OCI-LY7 (cell line): ENCODE data around the gene LRRC63. TPM values are rescaled to one million over a fixed set of nuclear protein-coding genes. Genes with fewer than 3 reads are reported as not detected.

Experiments
- BruUV-seq: library from RNA; stranded (reverse); fragments of 400-500 nt; replicated peaks from 2 replicates; lab custom pipeline; 2021; lab: Mats Ljungman, UMichigan
- CTCF ChIA-PET: fragments of 300-600 bp; sonication (Branson Sonifier 250); formaldehyde crosslinking; loops from one replicate; lab custom pipeline; 2022; ENCODE audit warnings: antibody characterized with exemption; ENCODE audit not compliant: unreplicated experiment; lab: Charles Lee
- POLR2A ChIA-PET: fragments of 300-600 bp; sonication (Branson Sonifier 250); formaldehyde crosslinking; loops from one replicate; lab custom pipeline; 2022; ENCODE audit warnings: antibody characterized with exemption; lab: Charles Lee
- DNase-seq: peaks from one replicate; pipeline ENCODE4 v3.0.0-alpha.2; 2015; ENCODE audit warnings: low spot score
- H2AFZ ChIP-seq: fragments of 200-600 bp; sonication (generic), shearing (Covaris generic); 2 replicates; pipeline ENCODE4 v1.6.1; 2014; ENCODE audit warnings: mild to moderate bottlenecking, antibody characterized with exemption, low read length, moderate library complexity
- H3K27ac ChIP-seq: fragments of 200-600 bp; sonication (generic); 2 replicates; pipeline ENCODE4 v1.5.1; 2014; ENCODE audit warnings: mixed run types, low read depth, mild to moderate bottlenecking, moderate library complexity, low read length, inconsistent platforms; ENCODE audit not compliant: poor library complexity, severe bottlenecking
- H3K36me3 ChIP-seq: fragments of 200-600 bp; sonication (generic); 2 replicates; pipeline ENCODE4 v1.6.1; 2014; ENCODE audit warnings: mild to moderate bottlenecking, antibody characterized with exemption, low read length, moderate library complexity, mixed read lengths; ENCODE audit not compliant: insufficient read depth
- H3K4me1 ChIP-seq: fragments of 200-600 bp; sonication (generic); 2 replicates; pipeline ENCODE4 v1.5.1; 2014; ENCODE audit warnings: mild to moderate bottlenecking, low read length; ENCODE audit not compliant: insufficient read depth, poor library complexity, severe bottlenecking
- H3K4me2 ChIP-seq: fragments of 200-600 bp; sonication (generic); 2 replicates; pipeline ENCODE4 v1.6.1; 2014; ENCODE audit warnings: mild to moderate bottlenecking, low read length
- H3K4me3 ChIP-seq: fragments of 200-600 bp; sonication (generic); 2 replicates; pipeline ENCODE4 v1.5.1; 2014; ENCODE audit warnings: mild to moderate bottlenecking, low read depth, low read length; ENCODE audit not compliant: poor library complexity, severe bottlenecking
- H3K79me2 ChIP-seq: fragments of 200-600 bp; sonication (generic); 2 replicates; pipeline ENCODE4 v1.6.1; 2016; ENCODE audit warnings: low read depth, mild to moderate bottlenecking, low read length, moderate library complexity, mixed read lengths; ENCODE audit not compliant: insufficient read depth
- H3K9me2 ChIP-seq: fragments of 200-600 bp; sonication (generic); 2 replicates; pipeline ENCODE4 v1.6.1; 2016; ENCODE audit warnings: mild to moderate bottlenecking, low read length, mixed read lengths; ENCODE audit not compliant: insufficient read depth
- H3K9me3 ChIP-seq: fragments of 200-600 bp; sonication (generic); 2 replicates; pipeline ENCODE4 v1.6.1; 2014; ENCODE audit warnings: mild to moderate bottlenecking, mixed run types, low read length, mixed read lengths
- H4K20me1 ChIP-seq: fragments of 200-600 bp; sonication (generic); 2 replicates; pipeline ENCODE4 v1.6.1; 2014; ENCODE audit warnings: mild to moderate bottlenecking, antibody characterized with exemption, low read length, moderate library complexity, mixed read lengths; ENCODE audit not compliant: insufficient read depth
- CTCF ChIP-seq: fragments of 200-600 bp; sonication (generic); conservative IDR thresholded peaks from 2 replicates; pipeline ENCODE4 v1.5.1; 2014; ENCODE audit warnings: mild to moderate bottlenecking, antibody characterized with exemption, low read length, moderate library complexity, mixed read lengths
- EZH2phosphoT487 ChIP-seq: fragments of 200-600 bp; sonication (generic); IDR thresholded peaks from 2 replicates; pipeline ENCODE4 v1.6.1; 2018; ENCODE audit warnings: low read depth, borderline replicate concordance, mild to moderate bottlenecking, mixed run types, antibody characterized with exemption, low read length, moderate library complexity, mixed read lengths
- intact Hi-C: fragments of 100-400 bp; cut with micrococcal nuclease; formaldehyde crosslinking; loops from one replicate; pipeline ENCODE4 v1.10.0; 2022; ENCODE audit not compliant: unreplicated experiment
- total RNA-seq, 2 experiments: library from RNA; depleted of rRNA in 1 of 2; stranded (reverse); fragments of >200 nt in 1 of 2; shearing (Covaris generic) in 1 of 2; gene quantifications; 2 replicates each; pipeline ENCODE4 v1.2.3, GENCODE V29; 2014 to 2022

Gene LRRC63
- total RNA-seq, 2 experiments from 2014 or later, result not detected

- TF ChIP-seq CTCF, result peak; percentile 58; the same call in 1 of the 2 replicates
- TF ChIP-seq EZH2phosphoT487, result no peak
- Histone ChIP-seq H3K4me1 (no peaks in the 10 kb centered on the region), H3K79me2 (no peaks in the 10 kb centered on the region), H4K20me1 (no peaks in the 10 kb centered on the region), H3K9me2 (no peaks in the 10 kb centered on the region), H3K36me3 (no peaks in the 10 kb centered on the region), H3K27ac (no peak overlapping the region), H3K4me2 (no peak overlapping the region), H3K4me3 (no peak overlapping the region), H2AFZ (no peak overlapping the region), H3K9me3 (no peaks in the 10 kb centered on the region)
- BruUV-seq, result no TSS peak
- ChIA-PET CTCF (no interaction called here), POLR2A (no interaction called here)
- intact Hi-C loops, result no loop called here
- no peak for DNase-seq
Measured at GRCh38 chr13:46289260-46289955, 77.7 kb downstream of the LRRC63 start.

- CTCF ChIA-PET, result no interaction called here
- Histone ChIP-seq H3K9me3 (no peaks in the 10 kb centered on the region), H2AFZ (no peak overlapping the region), H3K9me2 (no peaks in the 10 kb centered on the region), H3K36me3 (no peaks in the 10 kb centered on the region), H3K27ac (no peak overlapping the region), H3K4me3 (no peak overlapping the region), H3K4me1 (peaks cover 5% of the 10 kb centered on the region), H3K4me2 (no peak overlapping the region), H3K79me2 (no peaks in the 10 kb centered on the region), H4K20me1 (no peaks in the 10 kb centered on the region)
- BruUV-seq, result no TSS peak
- no peak for DNase-seq
- POLR2A ChIA-PET, result no interaction called here
- TF ChIP-seq EZH2phosphoT487 (no peak), CTCF (no peak)
- intact Hi-C loops, result no loop called here
Measured at GRCh38 chr13:46290434-46290833, 78.7 kb downstream of the LRRC63 start.

GRCh38 chr13:46293436-46293835 lies 81.7 kb downstream of the LRRC63 start:
- CTCF ChIA-PET, result no interaction called here
- intact Hi-C loops, result no loop called here

More at GRCh38 chr13:46293436-46293835, 81.7 kb downstream of the LRRC63 start:
- Histone ChIP-seq H3K4me2 (no peak overlapping the region), H3K9me3 (no peaks in the 10 kb centered on the region), H3K36me3 (no peaks in the 10 kb centered on the region), H2AFZ (no peak overlapping the region), H3K79me2 (no peaks in the 10 kb centered on the region), H3K27ac (no peak overlapping the region), H3K4me1 (peaks cover 16% of the 10 kb centered on the region), H3K4me3 (no peak overlapping the region), H4K20me1 (no peaks in the 10 kb centered on the region), H3K9me2 (no peaks in the 10 kb centered on the region)
- no peak for DNase-seq
- POLR2A ChIA-PET, result interaction anchor here (0.6 to 1.5 kb wide), 2 partner anchors 15 to 19 kb away, joined by 3 read pairs; no protein-coding TSS in a partner anchor
- BruUV-seq, result no TSS peak
- TF ChIP-seq CTCF (no peak), EZH2phosphoT487 (no peak)
